ENCODE data around the gene RPE65. TPM values are rescaled to one million over a fixed set of nuclear protein-coding genes. Genes with fewer than 3 reads are reported as not detected.

The RPE65 gene
- total RNA-seq: not detected
- polyA plus RNA-seq: not detected

GRCh38 chr1:68449901-68450300 is at the start of gene RPE65:
TSS of gene RPE65 (minus strand) at chr1:68449954. CDS start at chr1:68449905, 49 bp downstream.
- ATAC-seq (no peak), FAIRE-seq (no peak), DNase-seq (no peak)
- WGBS, 2 donors: 36 to 37% methylated on average over 1 of the region's 1 CpG
- Histone ChIP-seq H3K27me3 (no peaks in the 10 kb centered on the region), H3K4me3 (no peak within 1 kb of the TSS), H3K4me1 (no peaks in the 10 kb centered on the region), H3K36me3 (no peaks in the 10 kb centered on the region), H3K27ac (no peak within 1 kb of the TSS), H3K9me3 (no peaks in the 10 kb centered on the region)
- TF ChIP-seq CTCF (IDR thresholded peaks at IDR 0.05): no peak
- intact Hi-C loops (cut with DNase I): no loop called here

- 4 to 12% methylated on average over 3 of the region's 3 CpGs for WGBS, 2 donors
- Histone ChIP-seq H3K4me3 (peak overlapping the region; percentile 45 to 75 (median 55)), H3K27me3 (no peaks in the 10 kb centered on the region), H3K36me3 (no peaks in the 10 kb centered on the region), H3K9me3 (no peaks in the 10 kb centered on the region), H3K27ac (peak overlapping the region in 1 of 4 donors; percentile 12), H3K4me1 (peaks cover 8 to 10% (median 9%) of the 10 kb centered on the region in 3 donors)
- ATAC-seq (peak in 3 of 4 donors; percentile 7 to 19 (median 15)), DNase-seq (no peak), FAIRE-seq (no peak)
- TF ChIP-seq CTCF (IDR thresholded peaks at IDR 0.05): no peak
- intact Hi-C loops (cut with DNase I): no loop called here
Measured at GRCh38 chr1:68497358-68497698, 47.6 kb upstream of the RPE65 start.

- no peaks in the 10 kb centered on the region for H3K27me3 ChIP-seq
- H3K4me3 ChIP-seq: peak within 1 kb of the TSS; percentile 45 to 75 (median 55)
- peak; percentile 98 to 100 (median 100) for ATAC-seq
- no peak for TF ChIP-seq CTCF (IDR thresholded peaks at IDR 0.05)
- DNase-seq: peak; percentile 91 to 98 (median 94)
- peak within 1 kb of the TSS in 1 of 4 donors; percentile 12 for H3K27ac ChIP-seq
- no peaks in the 10 kb centered on the region for H3K36me3 ChIP-seq
- no peaks in the 10 kb centered on the region for H3K9me3 ChIP-seq
- intact Hi-C loops (cut with DNase I): no loop called here
- peaks cover 8 to 10% (median 9%) of the 10 kb centered on the region in 3 donors for H3K4me1 ChIP-seq
- no peak for FAIRE-seq
- WGBS, 2 donors: 1% methylated on average over 43 to 64 of the region's 64 CpGs
Measured at GRCh38 chr1:68496680-68497357, 47.1 kb upstream of the RPE65 start, which contains the start of gene DEPDC1. TSS of gene DEPDC1 (minus strand) at chr1:68497082. CDS start at chr1:68496999, 83 bp downstream.

GRCh38 chr1:68495968-68496679 is 46.4 kb upstream of the RPE65 start:
- H3K4me1 ChIP-seq: peaks cover 8 to 10% (median 9%) of the 10 kb centered on the region in 3 donors
- intact Hi-C loops (cut with DNase I): no loop called here
- TF ChIP-seq CTCF (IDR thresholded peaks at IDR 0.05): no peak
- WGBS, 2 donors: 13 to 18% methylated on average over 21 of the region's 21 CpGs
- H3K27me3 ChIP-seq: no peaks in the 10 kb centered on the region
- ATAC-seq (no peak), DNase-seq (no peak), FAIRE-seq (no peak)
- no peaks in the 10 kb centered on the region for H3K9me3 ChIP-seq
- peak overlapping the region; percentile 45 to 75 (median 55) for H3K4me3 ChIP-seq
- no peak overlapping the region for H3K27ac ChIP-seq
- H3K36me3 ChIP-seq: no peaks in the 10 kb centered on the region

All from pancreas (tissue), 10 donors.